OCI-LY1 (cell line): ENCODE measurements around the gene HAPLN1.

Experiments used
- H2AFZ ChIP-seq: fragments of 200-600 bp; sonication (generic), shearing (Covaris generic); 2 replicates; pipeline ENCODE4 v1.6.0; 2014; ENCODE audit warnings: antibody characterized with exemption, mild to moderate bottlenecking, low read length
- H3F3A ChIP-seq: fragments of 200-600 bp; sonication (generic), shearing (Covaris generic); 2 replicates; pipeline ENCODE4 v1.6.0; 2014; ENCODE audit warnings: mild to moderate bottlenecking, antibody characterized with exemption, low read length, moderate library complexity; ENCODE audit not compliant: insufficient read depth
- H3K27ac ChIP-seq: fragments of 200-600 bp; sonication (generic); 2 replicates; pipeline ENCODE4 v1.5.1; 2014; ENCODE audit warnings: low read length, mixed run types, mild to moderate bottlenecking, low read depth; ENCODE audit not compliant: poor library complexity, severe bottlenecking
- H3K27me3 ChIP-seq: fragments of 200-600 bp; sonication (generic); 2 replicates; pipeline ENCODE4 v1.6.0; 2014; ENCODE audit warnings: antibody characterized with exemption, mild to moderate bottlenecking, low read length, moderate library complexity; ENCODE audit not compliant: insufficient read depth
- H3K36me3 ChIP-seq: fragments of 200-600 bp; sonication (generic); 2 replicates; pipeline ENCODE4 v1.6.1; 2014; ENCODE audit warnings: mild to moderate bottlenecking, antibody characterized with exemption, low read length, moderate library complexity, mixed read lengths; ENCODE audit not compliant: insufficient read depth
- H3K4me1 ChIP-seq: fragments of 200-600 bp; sonication (generic); 2 replicates; pipeline ENCODE4 v1.5.1; 2014; ENCODE audit warnings: mild to moderate bottlenecking, low read length, moderate library complexity; ENCODE audit not compliant: insufficient read depth, severe bottlenecking
- H3K4me2 ChIP-seq: fragments of 200-600 bp; sonication (generic), shearing (Covaris generic); 2 replicates; pipeline ENCODE4 v1.6.1; 2014; ENCODE audit warnings: low read length
- H3K4me3 ChIP-seq: fragments of 200-600 bp; sonication (generic); 2 replicates; pipeline ENCODE4 v1.5.1; 2014; ENCODE audit warnings: low read length, low read depth, mild to moderate bottlenecking, mixed read lengths; ENCODE audit not compliant: poor library complexity, severe bottlenecking
- H3K79me2 ChIP-seq: fragments of 200-600 bp; shearing (Covaris generic); 2 replicates; pipeline ENCODE4 v1.6.1; 2016; ENCODE audit warnings: mixed run types, low read length, mixed read lengths; ENCODE audit not compliant: insufficient read depth
- H3K9ac ChIP-seq: fragments of 200-600 bp; sonication (generic), shearing (Covaris generic); 2 replicates; pipeline ENCODE4 v1.6.1; 2014; ENCODE audit warnings: mild to moderate bottlenecking, low read length, mixed read lengths
- H3K9me2 ChIP-seq: fragments of 200-600 bp; sonication (generic), shearing (Covaris generic); 2 replicates; pipeline ENCODE4 v1.6.1; 2014; ENCODE audit warnings: low read depth, mild to moderate bottlenecking, low read length, mixed read lengths
- H3K9me3 ChIP-seq: fragments of 200-600 bp; shearing (Covaris generic); 2 replicates; pipeline ENCODE4 v1.6.1; 2014; ENCODE audit warnings: low read length, mixed read lengths
- H4K20me1 ChIP-seq: fragments of 200-600 bp; sonication (generic), shearing (Covaris generic); 2 replicates; pipeline ENCODE4 v1.6.0; 2016; ENCODE audit warnings: mild to moderate bottlenecking, low read length; ENCODE audit not compliant: insufficient read depth
- CTCF ChIP-seq: fragments of 200-600 bp; sonication (generic), shearing (Covaris generic); IDR thresholded peaks from 2 replicates; pipeline ENCODE4 v1.5.1; 2017; ENCODE audit warnings: mild to moderate bottlenecking, antibody characterized with exemption, low read length, moderate library complexity, mixed read lengths
- EZH2 ChIP-seq: fragments of 200-600 bp; sonication (generic), shearing (Covaris generic); IDR thresholded peaks from 2 replicates; pipeline ENCODE4 v1.8.0; 2017; ENCODE audit warnings: borderline replicate concordance, mixed run types, mild to moderate bottlenecking, antibody characterized with exemption, low read length, moderate library complexity, mixed read lengths

The HAPLN1 gene

GRCh38 chr5:83760579-83760978 is 39.9 kb upstream of the HAPLN1 start:
- Histone ChIP-seq H3K27me3 (no peaks in the 10 kb centered on the region), H3K9me3 (no peaks in the 10 kb centered on the region), H2AFZ (no peak overlapping the region), H4K20me1 (no peaks in the 10 kb centered on the region), H3K9ac (no peak overlapping the region), H3K4me1 (no peaks in the 10 kb centered on the region), H3K9me2 (no peaks in the 10 kb centered on the region), H3K36me3 (no peaks in the 10 kb centered on the region), H3K4me2 (no peak overlapping the region), H3F3A (no peaks in the 10 kb centered on the region), H3K27ac (no peak overlapping the region), H3K79me2 (no peaks in the 10 kb centered on the region), H3K4me3 (no peak overlapping the region)
- no peak for TF ChIP-seq EZH2
- no peak for TF ChIP-seq CTCF

GRCh38 chr5:83752700-83753099 is 32.0 kb upstream of the HAPLN1 start:
- H4K20me1 ChIP-seq, result no peaks in the 10 kb centered on the region

GRCh38 chr5:83751201-83751600 is 30.5 kb upstream of the HAPLN1 start:
- Histone ChIP-seq H3K4me2 (no peak overlapping the region), H3K79me2 (no peaks in the 10 kb centered on the region), H3K9me3 (peaks cover 5% of the 10 kb centered on the region; the same call in 1 of the 2 replicates), H3K36me3 (no peaks in the 10 kb centered on the region), H3K9ac (no peak overlapping the region), H3K4me1 (no peaks in the 10 kb centered on the region), H3K27ac (no peak overlapping the region), H3K27me3 (no peaks in the 10 kb centered on the region), H4K20me1 (no peaks in the 10 kb centered on the region), H2AFZ (no peak overlapping the region), H3F3A (no peaks in the 10 kb centered on the region), H3K9me2 (no peaks in the 10 kb centered on the region), H3K4me3 (no peak overlapping the region)
- no peak for TF ChIP-seq EZH2
- TF ChIP-seq CTCF, result no peak

More at GRCh38 chr5:83752700-83753099, 32.0 kb upstream of the HAPLN1 start:
- no peak overlapping the region for H3K9ac ChIP-seq
- TF ChIP-seq CTCF (no peak), EZH2 (no peak)
- H3K9me3 ChIP-seq, result peaks cover 5% of the 10 kb centered on the region; the same call in 1 of the 2 replicates
- H3K27me3 ChIP-seq, result no peaks in the 10 kb centered on the region
- no peak overlapping the region for H3K4me3 ChIP-seq
- no peaks in the 10 kb centered on the region for H3K9me2 ChIP-seq
- no peak overlapping the region for H2AFZ ChIP-seq
- no peaks in the 10 kb centered on the region for H3K79me2 ChIP-seq
- no peak overlapping the region for H3K4me2 ChIP-seq
- H3K4me1 ChIP-seq, result no peaks in the 10 kb centered on the region
- no peak overlapping the region for H3K27ac ChIP-seq
- H3K36me3 ChIP-seq, result no peaks in the 10 kb centered on the region
- no peaks in the 10 kb centered on the region for H3F3A ChIP-seq
